GM19455 (cell line): ENCODE measurements around the gene RGS3.

Experiments used
- ATAC-seq: cut with Tn5 transposase; IDR thresholded peaks from one replicate; pipeline ENCODE4 v1.9.1; 2021; ENCODE audit not compliant: unreplicated experiment

Gene RGS3

GRCh38 chr9:113614843-113615648, 151.5 kb downstream of the RGS3 start:
- no peak for ATAC-seq

GRCh38 chr9:113616116-113616515, 152.6 kb downstream of the RGS3 start:
- ATAC-seq = no peak

GRCh38 chr9:113616621-113617496, 153.3 kb downstream of the RGS3 start:
- ATAC-seq = no peak

GRCh38 chr9:113617550-113617949, 154.0 kb downstream of the RGS3 start:
- ATAC-seq = no peak

GRCh38 chr9:113618836-113619490, 155.4 kb downstream of the RGS3 start:
- ATAC-seq = no peak

- ATAC-seq = no peak
These were observed 156.2 kb downstream of the RGS3 start for GRCh38 chr9:113619491-113620376.

GRCh38 chr9:113620377-113621161, 157.0 kb downstream of the RGS3 start:
- ATAC-seq = no peak

GRCh38 chr9:113621309-113621791, 157.8 kb downstream of the RGS3 start:
- no peak for ATAC-seq

GRCh38 chr9:113621980-113622379, 158.5 kb downstream of the RGS3 start:
- ATAC-seq = no peak

GRCh38 chr9:113622600-113623400, 159.3 kb downstream of the RGS3 start:
- ATAC-seq = no peak

- ATAC-seq = no peak
These were observed 160.4 kb downstream of the RGS3 start for GRCh38 chr9:113623851-113624485.

- no peak for ATAC-seq
These were observed 161.2 kb downstream of the RGS3 start for GRCh38 chr9:113624721-113625120.

- no peak for ATAC-seq
These were observed 162.0 kb downstream of the RGS3 start for GRCh38 chr9:113625486-113625885.

GRCh38 chr9:113626735-113627495, 163.4 kb downstream of the RGS3 start:
- ATAC-seq = no peak

- ATAC-seq = no peak
These were observed 165.1 kb downstream of the RGS3 start for GRCh38 chr9:113628621-113629020.

GRCh38 chr9:113630386-113631136, 167.0 kb downstream of the RGS3 start:
- ATAC-seq = no peak
